Mesenchymal stem cell (in vitro differentiated cells and primary cell): ENCODE results near the gene P3H2.
"Not testable (repeated sequence)": the region's sequence is repeated elsewhere in the genome, so short reads cannot be mapped to it uniquely, and the experiment has no call there.

Source experiments
- DNase-seq: peaks from one replicate; pipeline ENCODE4 v3.0.0-alpha.2; 2013
- H2AFZ ChIP-seq: one replicate; pipeline ENCODE4 v1.6.1; 2013; ENCODE audit warnings: low read depth, mild to moderate bottlenecking, control low read depth, inconsistent platforms, low read length, moderate library complexity
- H2AK5ac ChIP-seq: 2 replicates; pipeline ENCODE4 v1.6.1; 2013; ENCODE audit warnings: low read length, moderate library complexity, mild to moderate bottlenecking, inconsistent platforms; ENCODE audit not compliant: severe bottlenecking
- H2BK120ac ChIP-seq: one replicate; pipeline ENCODE4 v1.6.1; 2013; ENCODE audit warnings: low read depth, mild to moderate bottlenecking, inconsistent platforms, low read length, moderate library complexity
- H2BK12ac ChIP-seq, 2 experiments: one replicate each; pipeline ENCODE4 v1.6.1; 2013; ENCODE audit warnings: inconsistent platforms in 2 of 2, low read length in 2 of 2, mild to moderate bottlenecking in 2 of 2, moderate library complexity in 2 of 2, control low read depth in 1 of 2
- H2BK15ac ChIP-seq: one replicate; pipeline ENCODE4 v1.6.1; 2013; ENCODE audit warnings: mild to moderate bottlenecking, low read depth, inconsistent platforms; ENCODE audit not compliant: poor library complexity, severe bottlenecking
- H2BK5ac ChIP-seq: 2 replicates; pipeline ENCODE4 v1.6.1; 2013; ENCODE audit warnings: low read depth, mild to moderate bottlenecking, low read length, control low read depth, inconsistent platforms; ENCODE audit not compliant: poor library complexity, severe bottlenecking
- H3K14ac ChIP-seq, 2 experiments: one replicate each; pipeline ENCODE4 v1.6.1; 2013; ENCODE audit warnings: inconsistent platforms in 2 of 2, low read length in 2 of 2, control low read depth in 1 of 2, mild to moderate bottlenecking in 1 of 2, moderate library complexity in 1 of 2
- H3K18ac ChIP-seq, 2 experiments: one replicate each; pipeline ENCODE4 v1.6.1; 2013; ENCODE audit warnings: inconsistent platforms in 2 of 2, low read length in 2 of 2, control low read depth in 1 of 2, low read depth in 1 of 2, mild to moderate bottlenecking in 1 of 2
- H3K23ac ChIP-seq, 2 experiments: one replicate each; pipeline ENCODE4 v1.6.1; 2013; ENCODE audit warnings: inconsistent platforms in 2 of 2, low read length in 2 of 2, mild to moderate bottlenecking in 2 of 2, moderate library complexity in 2 of 2, control low read depth in 1 of 2
- H3K27ac ChIP-seq: 2 replicates; pipeline ENCODE4 v1.5.1; 2013; ENCODE audit warnings: mild to moderate bottlenecking, moderate library complexity, low read length, control low read depth, inconsistent platforms; ENCODE audit not compliant: poor library complexity, severe bottlenecking
- H3K27me3 ChIP-seq, 2 experiments: 2 replicates each; pipeline versions ENCODE4 v1.6.1 to v1.7.0; 2013; ENCODE audit warnings: low read length in 2 of 2, mild to moderate bottlenecking in 2 of 2, moderate library complexity in 2 of 2, control low read depth in 1 of 2, inconsistent platforms in 1 of 2; ENCODE audit not compliant: control insufficient read depth in 1 of 2, insufficient read depth in 1 of 2
- H3K36me3 ChIP-seq, 2 experiments: 2 replicates each; pipeline versions ENCODE4 v1.6.1 to v1.7.0; 2013; ENCODE audit warnings: low read length in 2 of 2, control low read depth in 1 of 2, inconsistent platforms in 1 of 2, low read depth in 1 of 2, mild to moderate bottlenecking in 1 of 2; ENCODE audit not compliant: insufficient read depth in 2 of 2, control insufficient read depth in 1 of 2
- H3K4ac ChIP-seq, 2 experiments: one replicate each; pipeline ENCODE4 v1.6.1; 2013; ENCODE audit warnings: inconsistent platforms in 2 of 2, low read length in 2 of 2, mild to moderate bottlenecking in 2 of 2, moderate library complexity in 2 of 2, control low read depth in 1 of 2, low read depth in 1 of 2
- H3K4me1 ChIP-seq: 2 replicates; pipeline ENCODE4 v1.6.1; 2013; ENCODE audit warnings: low read depth, low read length, control low read depth; ENCODE audit not compliant: control insufficient read depth, insufficient read depth
- H3K4me2 ChIP-seq: 2 replicates; pipeline ENCODE4 v1.6.1; 2013; ENCODE audit warnings: low read length, mild to moderate bottlenecking, inconsistent platforms; ENCODE audit not compliant: poor library complexity, severe bottlenecking
- H3K4me3 ChIP-seq, 2 experiments: 2 replicates each; pipeline versions ENCODE4 v1.5.1 to v1.7.0; 2013; ENCODE audit warnings: low read length in 2 of 2, mild to moderate bottlenecking in 2 of 2, control low read depth in 1 of 2, low read depth in 1 of 2; ENCODE audit not compliant: insufficient read depth in 1 of 2
- H3K79me1 ChIP-seq: replicated peaks from 2 replicates; pipeline ENCODE4 v1.6.1; 2013; ENCODE audit warnings: mild to moderate bottlenecking, control low read depth, low read length, inconsistent platforms; ENCODE audit not compliant: poor library complexity, severe bottlenecking
- H3K9ac ChIP-seq: 2 replicates; pipeline ENCODE4 v1.7.0; 2013; ENCODE audit warnings: mild to moderate bottlenecking, low read length, moderate library complexity
- H3K9me3 ChIP-seq: 2 replicates; pipeline ENCODE4 v1.7.0; 2013; ENCODE audit warnings: mild to moderate bottlenecking, low read length; ENCODE audit not compliant: control insufficient read depth
- H4K8ac ChIP-seq: one replicate; pipeline ENCODE4 v1.6.1; 2013; ENCODE audit warnings: inconsistent platforms, mild to moderate bottlenecking, low read length, moderate library complexity
- H4K91ac ChIP-seq: one replicate; pipeline ENCODE4 v1.6.1; 2013; ENCODE audit warnings: mild to moderate bottlenecking, low read length, inconsistent platforms
- WGBS: methylation state at CpG from one replicate; pipeline ENCODE4 v1.1.7; 2013; ENCODE audit warnings: mixed read lengths; 5-methylcytosine and 5-hydroxymethylcytosine counted together

The P3H2 gene

DNA sequence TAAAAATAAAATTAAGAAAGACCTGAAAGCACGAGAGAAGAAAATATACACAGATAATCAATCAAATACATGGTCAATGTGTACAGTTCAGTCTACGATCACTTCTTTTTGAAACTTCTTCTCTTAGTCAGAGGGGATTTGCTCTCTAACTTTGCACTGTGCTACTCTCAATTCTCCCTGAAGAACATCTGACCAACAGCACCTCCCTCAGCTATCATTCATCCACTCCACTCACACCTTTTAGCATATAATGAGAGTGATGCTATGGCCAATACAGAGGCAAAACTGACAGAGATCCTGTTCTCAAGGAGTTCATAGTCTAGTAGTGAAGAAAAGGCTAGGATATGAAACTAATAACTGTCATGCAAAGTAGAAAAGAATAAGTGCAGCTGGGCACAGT is 45.9 kb downstream of the P3H2 start:
- WGBS: 93% methylated on average over 2 of the region's 2 CpGs
- Histone ChIP-seq H4K91ac (no peak overlapping the region), H2BK12ac (no peak overlapping the region), H3K79me1 (no peaks in the 10 kb centered on the region), H3K18ac (peak overlapping the region in 1 of 2 experiments; percentile 78), H3K4ac (peak overlapping the region in 1 of 2 experiments; percentile 51), H3K4me1 (peaks cover 6% of the 10 kb centered on the region), H3K9ac (no peak overlapping the region), H2BK5ac (peak overlapping the region; percentile 3), H3K14ac (no peak overlapping the region), H3K9me3 (no peaks in the 10 kb centered on the region), H3K4me3 (no peak overlapping the region), H2BK120ac (no peak overlapping the region), H2AFZ (no peak overlapping the region), H3K27ac (peak overlapping the region; percentile 98), H4K8ac (no peak overlapping the region), H3K27me3 (no peaks in the 10 kb centered on the region), H2AK5ac (peak overlapping the region; percentile 57), H3K4me2 (no peak overlapping the region), H3K36me3 (no peaks in the 10 kb centered on the region), H2BK15ac (no peak overlapping the region), H3K23ac (no peak overlapping the region)
- no peak for DNase-seq

GRCh38 chr3:190073264-190074008 is 47.3 kb downstream of the P3H2 start:
- H3K9me3 ChIP-seq: no peaks in the 10 kb centered on the region
- H3K18ac ChIP-seq: peak overlapping the region in 1 of 2 experiments; percentile 13
- H2AK5ac ChIP-seq: no peak overlapping the region
- no peak overlapping the region for H3K9ac ChIP-seq
- H3K23ac ChIP-seq: no peak overlapping the region
- peak overlapping the region; percentile 89 for H3K27ac ChIP-seq
- peak; percentile 75 for DNase-seq
- H3K4me1 ChIP-seq: peaks cover 4% of the 10 kb centered on the region
- no peak overlapping the region for H4K91ac ChIP-seq
- H2BK12ac ChIP-seq: peak overlapping the region in 1 of 2 experiments; percentile 57
- H3K4ac ChIP-seq: no peak overlapping the region
- H3K4me2 ChIP-seq: no peak overlapping the region
- H3K14ac ChIP-seq: no peak overlapping the region
- no peaks in the 10 kb centered on the region for H3K79me1 ChIP-seq
- WGBS: 12% methylated on average over 5 of the region's 6 CpGs
- H2BK5ac ChIP-seq: no peak overlapping the region
- H3K4me3 ChIP-seq: no peak overlapping the region
- no peak overlapping the region for H2BK120ac ChIP-seq
- H4K8ac ChIP-seq: peak overlapping the region; percentile 74
- H2BK15ac ChIP-seq: no peak overlapping the region
- H3K36me3 ChIP-seq: no peaks in the 10 kb centered on the region
- H2AFZ ChIP-seq: no peak overlapping the region
- H3K27me3 ChIP-seq: no peaks in the 10 kb centered on the region

- WGBS: no CpG with 5 or more reads among the region's 1 CpG
- no peak overlapping the region for H3K9ac ChIP-seq
- H3K27me3 ChIP-seq: no peaks in the 10 kb centered on the region
- no peak overlapping the region for H4K91ac ChIP-seq
- no peak overlapping the region for H3K4me3 ChIP-seq
- H3K27ac ChIP-seq: peak overlapping the region; percentile 89
- no peak overlapping the region for H2BK15ac ChIP-seq
- H2BK120ac ChIP-seq: no peak overlapping the region
- no peak overlapping the region for H3K18ac ChIP-seq
- no peak overlapping the region for H2AFZ ChIP-seq
- no peak for DNase-seq
- H3K4me1 ChIP-seq: peaks cover 6% of the 10 kb centered on the region
- H3K36me3 ChIP-seq: no peaks in the 10 kb centered on the region
- H3K4me2 ChIP-seq: no peak overlapping the region
- no peak overlapping the region for H4K8ac ChIP-seq
- H2AK5ac ChIP-seq: no peak overlapping the region
- no peak overlapping the region for H2BK5ac ChIP-seq
- no peak overlapping the region for H3K14ac ChIP-seq
- H3K4ac ChIP-seq: no peak overlapping the region
- no peaks in the 10 kb centered on the region for H3K9me3 ChIP-seq
- no peak overlapping the region for H2BK12ac ChIP-seq
- no peak overlapping the region for H3K23ac ChIP-seq
- no peaks in the 10 kb centered on the region for H3K79me1 ChIP-seq
These were observed 47.8 kb downstream of the P3H2 start for GRCh38 chr3:190072856-190073255.

DNA sequence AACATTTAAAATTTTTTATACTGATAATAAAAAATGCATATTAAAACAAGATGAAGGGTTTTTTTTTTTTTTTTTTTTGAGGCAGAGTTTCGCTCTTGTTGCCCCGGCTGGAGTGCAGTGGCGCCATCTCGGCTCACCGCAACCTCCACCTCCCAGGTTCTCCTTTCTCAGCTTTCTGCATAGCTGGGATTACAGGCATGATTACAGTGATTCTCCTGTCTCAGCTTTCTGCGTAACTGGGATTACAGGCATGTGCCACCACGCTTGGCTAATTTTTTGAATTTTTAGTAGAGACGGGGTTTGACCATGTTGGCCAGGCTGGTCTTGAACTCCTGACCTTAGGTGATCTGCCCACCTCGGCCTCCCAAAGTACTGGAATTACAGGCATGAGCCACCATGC is 48.8 kb downstream of the P3H2 start:
- not testable (repeated sequence) for H2AFZ ChIP-seq, DNase-seq
- WGBS: 100% methylated on average over 5 of the region's 9 CpGs

More for the DNA sequence above, 48.8 kb downstream of the P3H2 start:
- not testable (repeated sequence) for H2AK5ac ChIP-seq, H3K23ac ChIP-seq, H3K4ac ChIP-seq, H3K27me3 ChIP-seq, H3K9me3 ChIP-seq, H2BK12ac ChIP-seq, H3K4me3 ChIP-seq, H3K9ac ChIP-seq, H2BK15ac ChIP-seq, H3K14ac ChIP-seq, H2BK5ac ChIP-seq, H3K36me3 ChIP-seq, H3K79me1 ChIP-seq, H4K91ac ChIP-seq, H3K4me1 ChIP-seq, H3K4me2 ChIP-seq
- H4K8ac ChIP-seq: peak overlapping the region; percentile 35
- H3K18ac ChIP-seq: peak overlapping the region in 1 of 2 experiments; percentile 21
- peak overlapping the region; percentile 19 for H2BK120ac ChIP-seq
- H3K27ac ChIP-seq: peak overlapping the region; percentile 67
